H9 (cell line): ENCODE data around the gene B4GALT3. TPM values are rescaled to one million over a fixed set of nuclear protein-coding genes. Genes with fewer than 3 reads are reported as not detected.

Experiments used
- DNase-seq: peaks from one replicate; pipeline ENCODE4 v3.0.0-alpha.2; 2017
- H2AFZ ChIP-seq: one replicate; pipeline ENCODE4 v1.6.1; 2013; ENCODE audit warnings: mild to moderate bottlenecking, low read length, control low read depth, moderate library complexity
- H2AK5ac ChIP-seq: 2 replicates; pipeline ENCODE4 v1.6.1; 2013; ENCODE audit warnings: low read length, control low read depth, mixed read lengths; ENCODE audit not compliant: insufficient read length
- H2BK120ac ChIP-seq: one replicate; pipeline ENCODE4 v1.6.1; 2013; ENCODE audit warnings: low read depth, mild to moderate bottlenecking, low read length, control low read depth, inconsistent platforms; ENCODE audit not compliant: poor library complexity, severe bottlenecking
- H2BK12ac ChIP-seq: 2 replicates; pipeline ENCODE4 v1.6.1; 2013; ENCODE audit warnings: low read length, control low read depth, mixed read lengths, low read depth; ENCODE audit not compliant: insufficient read length
- H2BK15ac ChIP-seq: 2 replicates; pipeline ENCODE4 v1.6.1; 2013; ENCODE audit warnings: low read depth, low read length, control low read depth
- H2BK20ac ChIP-seq: one replicate; pipeline ENCODE4 v1.6.1; 2013; ENCODE audit warnings: low read depth, mild to moderate bottlenecking, low read length, control low read depth, inconsistent platforms; ENCODE audit not compliant: poor library complexity, severe bottlenecking
- H2BK5ac ChIP-seq: 2 replicates; pipeline ENCODE4 v1.6.1; 2013; ENCODE audit warnings: low read length, control low read depth, mixed read lengths; ENCODE audit not compliant: insufficient read length
- H3K14ac ChIP-seq: 2 replicates; pipeline ENCODE4 v1.6.1; 2013; ENCODE audit warnings: low read length, control low read depth; ENCODE audit not compliant: insufficient read depth
- H3K18ac ChIP-seq: 2 replicates; pipeline ENCODE4 v1.6.1; 2013; ENCODE audit warnings: low read depth, mild to moderate bottlenecking, mixed read lengths, low read length, control low read depth; ENCODE audit not compliant: insufficient read length
- H3K23ac ChIP-seq: 2 replicates; pipeline ENCODE4 v1.6.1; 2013; ENCODE audit warnings: low read length, control low read depth, mixed read lengths, low read depth; ENCODE audit not compliant: insufficient read length
- H3K23me2 ChIP-seq: 2 replicates; pipeline ENCODE4 v1.6.1; 2013; ENCODE audit warnings: low read depth, mild to moderate bottlenecking, mixed read lengths, low read length, control low read depth; ENCODE audit not compliant: insufficient read length, poor library complexity, severe bottlenecking
- H3K27ac ChIP-seq: 2 replicates; pipeline ENCODE4 v1.5.1; 2013; ENCODE audit warnings: low read length, control low read depth, mixed read lengths, low read depth; ENCODE audit not compliant: insufficient read length
- H3K27me3 ChIP-seq: 2 replicates; pipeline ENCODE4 v1.6.1; 2013; ENCODE audit warnings: low read length, control low read depth, inconsistent platforms; ENCODE audit not compliant: insufficient read depth
- H3K4ac ChIP-seq: 2 replicates; pipeline ENCODE4 v1.6.1; 2013; ENCODE audit warnings: low read depth, mild to moderate bottlenecking, control low read depth, inconsistent platforms, low read length, moderate library complexity
- H3K4me1 ChIP-seq: 2 replicates; pipeline ENCODE4 v1.6.1; 2013; ENCODE audit warnings: low read length, control low read depth, inconsistent platforms; ENCODE audit not compliant: insufficient read depth
- H3K4me2 ChIP-seq: 2 replicates; pipeline ENCODE4 v1.6.1; 2013; ENCODE audit warnings: low read length, control low read depth, mixed read lengths; ENCODE audit not compliant: insufficient read length, insufficient read depth
- H3K56ac ChIP-seq: 2 replicates; pipeline ENCODE4 v1.6.1; 2013; ENCODE audit warnings: low read depth, mild to moderate bottlenecking, mixed read lengths, low read length, control low read depth; ENCODE audit not compliant: insufficient read length
- H3K79me1 ChIP-seq: 2 replicates; pipeline ENCODE4 v1.6.1; 2013; ENCODE audit warnings: low read depth, mild to moderate bottlenecking, moderate library complexity, low read length, control low read depth, inconsistent platforms; ENCODE audit not compliant: insufficient read depth, poor library complexity, severe bottlenecking
- H3K79me2 ChIP-seq: 2 replicates; pipeline ENCODE4 v1.6.1; 2013; ENCODE audit warnings: low read length, control low read depth, inconsistent platforms; ENCODE audit not compliant: insufficient read depth
- H3K9ac ChIP-seq: 2 replicates; pipeline ENCODE4 v1.6.1; 2013; ENCODE audit warnings: low read length, control low read depth, mixed read lengths; ENCODE audit not compliant: insufficient read length; ENCODE audit errors: extremely low read depth
- H3K9me3 ChIP-seq: one replicate; pipeline ENCODE4 v1.6.1; 2013; ENCODE audit warnings: low read depth, low read length, inconsistent platforms; ENCODE audit not compliant: control insufficient read depth
- H3T11ph ChIP-seq: one replicate; pipeline ENCODE4 v1.6.1; 2013; ENCODE audit warnings: mild to moderate bottlenecking, low read length, control low read depth, inconsistent platforms
- H4K20me1 ChIP-seq: one replicate; pipeline ENCODE4 v1.6.1; 2013; ENCODE audit not compliant: control insufficient read depth, insufficient read length, insufficient read depth
- H4K5ac ChIP-seq: 2 replicates; pipeline ENCODE4 v1.6.1; 2013; ENCODE audit warnings: low read depth, mild to moderate bottlenecking, mixed read lengths, low read length, control low read depth; ENCODE audit not compliant: insufficient read length
- H4K8ac ChIP-seq: replicated peaks from 2 replicates; pipeline ENCODE4 v1.6.1; 2013; ENCODE audit warnings: low read length, control low read depth, mixed read lengths, low read depth; ENCODE audit not compliant: insufficient read length
- H4K91ac ChIP-seq: 2 replicates; pipeline ENCODE4 v1.6.1; 2013; ENCODE audit warnings: low read depth, mild to moderate bottlenecking, moderate library complexity, mixed read lengths, low read length, control low read depth; ENCODE audit not compliant: insufficient read length
- H3K27ac Mint-ChIP-seq, 3 experiments: 2 replicates in 2 of 3; 3 replicates in 1 of 3; pipeline ENCODE4 v1.8.0; 2020 to 2021; ENCODE audit warnings: mixed read lengths in 3 of 3, mild to moderate bottlenecking in 1 of 3, moderate library complexity in 1 of 3
- H3K27me3 Mint-ChIP-seq: 2 replicates; pipeline ENCODE4 v1.8.0; 2021; ENCODE audit warnings: low read depth, mild to moderate bottlenecking, moderate library complexity, mixed read lengths
- H3K36me3 Mint-ChIP-seq, 3 experiments: 2 replicates in 2 of 3; 3 replicates in 1 of 3; pipeline ENCODE4 v1.8.0; 2020 to 2021; ENCODE audit warnings: low read depth in 3 of 3, mixed read lengths in 3 of 3; ENCODE audit not compliant: insufficient read depth in 1 of 3
- H3K4me1 Mint-ChIP-seq, 2 experiments: 2 replicates each; pipeline ENCODE4 v1.8.0; 2020; ENCODE audit warnings: mixed read lengths in 2 of 2
- H3K4me3 Mint-ChIP-seq, 2 experiments: 2 replicates in 1 of 2; 3 replicates in 1 of 2; pipeline ENCODE4 v1.8.0; 2020 to 2021; ENCODE audit warnings: mild to moderate bottlenecking in 2 of 2, mixed read lengths in 2 of 2, moderate library complexity in 1 of 2
- H3K9me3 Mint-ChIP-seq, 2 experiments: 2 replicates in 1 of 2; 3 replicates in 1 of 2; pipeline ENCODE4 v1.8.0; 2020; ENCODE audit warnings: mild to moderate bottlenecking in 2 of 2, mixed read lengths in 2 of 2, moderate library complexity in 1 of 2
- WGBS: extraction: QIAGEN DNeasy Blood & Tissue Kit; methylation state at CpG from one replicate; pipeline ENCODE4 v1.1.7; 2013; ENCODE audit warnings: missing lambda C conversion rate, low lambda C conversion rate, mixed read lengths; ENCODE audit not compliant: insufficient read length; ENCODE audit errors: extremely low coverage; 5-methylcytosine and 5-hydroxymethylcytosine counted together
- total RNA-seq: library from RNA; stranded (reverse); gene quantifications from 2 replicates; pipeline ENCODE4 v1.2.1, GENCODE V29; 2021
- TF ChIP-seq, protein P1 (sequence below): fragments of 200-600 bp; sonication (generic); conservative IDR thresholded peaks from 3 replicates; pipeline ENCODE4 v1.8.0; 2021; ENCODE audit warnings: antibody characterized with exemption, mild to moderate bottlenecking

B4GALT3 gene
- total RNA-seq, 1 experiment from 2014 or later = 31.8 TPM

DNA sequence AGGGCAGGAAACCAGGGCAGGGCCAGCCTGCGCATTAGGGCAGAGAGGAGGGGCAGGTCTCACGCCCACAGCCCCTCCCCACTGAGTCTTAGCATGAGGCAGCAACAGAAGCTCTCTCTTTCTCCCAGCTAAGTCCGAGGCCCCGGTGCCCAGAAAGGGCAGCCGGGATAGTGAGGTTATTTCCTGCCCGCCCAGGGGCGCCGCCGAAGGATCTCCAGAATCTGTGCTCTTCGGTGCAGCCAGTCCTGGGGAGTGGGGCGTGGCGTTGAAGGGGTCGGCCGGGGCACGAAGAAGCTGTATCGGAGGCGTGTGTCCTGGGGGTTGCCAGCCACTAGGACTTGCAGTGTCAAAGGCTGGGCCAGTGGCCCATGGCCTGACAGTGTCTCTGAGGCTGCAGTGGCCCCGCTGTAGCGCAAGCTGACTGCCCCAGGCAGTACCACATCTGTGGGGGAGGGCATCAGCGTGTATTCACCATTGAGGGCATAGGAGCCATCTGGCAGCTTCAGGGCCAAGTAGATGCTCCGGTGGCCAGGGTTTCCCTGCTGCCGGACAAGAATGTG is 13.7 kb upstream of the B4GALT3 start:
- no peak overlapping the region for H3K9ac ChIP-seq
- H4K91ac ChIP-seq = no peak overlapping the region
- no peaks in the 10 kb centered on the region for H3K9me3 ChIP-seq

More for the DNA sequence above, 13.7 kb upstream of the B4GALT3 start:
- WGBS = no CpG with 5 or more reads among the region's 22 CpGs
- Histone ChIP-seq H3K14ac (no peak overlapping the region), H3K79me2 (no peaks in the 10 kb centered on the region), H3K4me1 (no peaks in the 10 kb centered on the region), H3K18ac (no peak overlapping the region), H3K23ac (no peak overlapping the region), H3K27ac (no peak overlapping the region), H3K4me2 (no peak overlapping the region), H2AFZ (no peak overlapping the region), H4K5ac (no peak overlapping the region), H3K56ac (no peak overlapping the region), H3T11ph (no peak overlapping the region), H3K23me2 (no peaks in the 10 kb centered on the region), H3K4ac (no peak overlapping the region), H3K27me3 (no peaks in the 10 kb centered on the region), H2BK5ac (no peak overlapping the region), H2BK12ac (no peak overlapping the region), H4K20me1 (no peaks in the 10 kb centered on the region), H2BK20ac (no peak overlapping the region), H3K79me1 (no peaks in the 10 kb centered on the region), H2AK5ac (no peak overlapping the region), H4K8ac (no peak overlapping the region), H2BK120ac (no peak overlapping the region), H2BK15ac (no peak overlapping the region)
- H3K9me3 Mint-ChIP-seq = no peaks in the 10 kb centered on the region
- peaks cover 0 to 27% (median 14%) of the 10 kb centered on the region in 3 experiments; a peak in 4 of 7 replicates for H3K36me3 Mint-ChIP-seq
- peak; percentile 48 for DNase-seq
- peaks cover 3 to 10% of the 10 kb centered on the region in 2 experiments for H3K4me1 Mint-ChIP-seq
- TF ChIP-seq, protein P1, sequence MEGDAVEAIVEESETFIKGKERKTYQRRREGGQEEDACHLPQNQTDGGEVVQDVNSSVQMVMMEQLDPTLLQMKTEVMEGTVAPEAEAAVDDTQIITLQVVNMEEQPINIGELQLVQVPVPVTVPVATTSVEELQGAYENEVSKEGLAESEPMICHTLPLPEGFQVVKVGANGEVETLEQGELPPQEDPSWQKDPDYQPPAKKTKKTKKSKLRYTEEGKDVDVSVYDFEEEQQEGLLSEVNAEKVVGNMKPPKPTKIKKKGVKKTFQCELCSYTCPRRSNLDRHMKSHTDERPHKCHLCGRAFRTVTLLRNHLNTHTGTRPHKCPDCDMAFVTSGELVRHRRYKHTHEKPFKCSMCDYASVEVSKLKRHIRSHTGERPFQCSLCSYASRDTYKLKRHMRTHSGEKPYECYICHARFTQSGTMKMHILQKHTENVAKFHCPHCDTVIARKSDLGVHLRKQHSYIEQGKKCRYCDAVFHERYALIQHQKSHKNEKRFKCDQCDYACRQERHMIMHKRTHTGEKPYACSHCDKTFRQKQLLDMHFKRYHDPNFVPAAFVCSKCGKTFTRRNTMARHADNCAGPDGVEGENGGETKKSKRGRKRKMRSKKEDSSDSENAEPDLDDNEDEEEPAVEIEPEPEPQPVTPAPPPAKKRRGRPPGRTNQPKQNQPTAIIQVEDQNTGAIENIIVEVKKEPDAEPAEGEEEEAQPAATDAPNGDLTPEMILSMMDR = no peak
- H3K27me3 Mint-ChIP-seq = no peaks in the 10 kb centered on the region
- H3K4me3 Mint-ChIP-seq = no peak overlapping the region
- peak overlapping the region in 2 of 3 experiments; percentile 49 to 65; a peak in 2 of 7 replicates for H3K27ac Mint-ChIP-seq
